Activated T-helper 17 cell treated with anti-CD3 and anti-CD28 coated beads, Interleukin-2, amount 50 U/mL, for 72 hours (primary cell): ENCODE data around the gene KLHL40. TPM values are rescaled to one million over a fixed set of nuclear protein-coding genes. Genes with fewer than 3 reads are reported as not detected.

Experiments used
- ATAC-seq: fragments of 150-1000 bp; cut with Tn5 transposase; replicated peaks from 2 replicates; pipeline ENCODE4 v1.10.0; 2021; ENCODE audit warnings: mild to moderate bottlenecking, moderate library complexity
- H3K27ac Mint-ChIP-seq: one replicate; pipeline ENCODE4 v1.8.0; 2022; ENCODE audit warnings: mixed read lengths
- H3K27me3 Mint-ChIP-seq: one replicate; pipeline ENCODE4 v1.8.0; 2022; ENCODE audit warnings: mixed read lengths
- H3K36me3 Mint-ChIP-seq: one replicate; pipeline ENCODE4 v1.8.0; 2022; ENCODE audit warnings: low read depth, mild to moderate bottlenecking, mixed read lengths
- H3K4me1 Mint-ChIP-seq: one replicate; pipeline ENCODE4 v1.8.0; 2022; ENCODE audit warnings: mixed read lengths
- H3K4me3 Mint-ChIP-seq: one replicate; pipeline ENCODE4 v1.8.0; 2022; ENCODE audit warnings: mild to moderate bottlenecking, mixed read lengths
- H3K9me3 Mint-ChIP-seq: one replicate; pipeline ENCODE4 v1.8.0; 2022; ENCODE audit warnings: mixed read lengths
- total RNA-seq, 2 donors: library from RNA; stranded (reverse); gene quantifications; one replicate each; pipeline ENCODE4 v1.2.3, GENCODE V29; 2022

KLHL40 gene
- total RNA-seq, 2 donors from 2014 or later, result not detected

DNA sequence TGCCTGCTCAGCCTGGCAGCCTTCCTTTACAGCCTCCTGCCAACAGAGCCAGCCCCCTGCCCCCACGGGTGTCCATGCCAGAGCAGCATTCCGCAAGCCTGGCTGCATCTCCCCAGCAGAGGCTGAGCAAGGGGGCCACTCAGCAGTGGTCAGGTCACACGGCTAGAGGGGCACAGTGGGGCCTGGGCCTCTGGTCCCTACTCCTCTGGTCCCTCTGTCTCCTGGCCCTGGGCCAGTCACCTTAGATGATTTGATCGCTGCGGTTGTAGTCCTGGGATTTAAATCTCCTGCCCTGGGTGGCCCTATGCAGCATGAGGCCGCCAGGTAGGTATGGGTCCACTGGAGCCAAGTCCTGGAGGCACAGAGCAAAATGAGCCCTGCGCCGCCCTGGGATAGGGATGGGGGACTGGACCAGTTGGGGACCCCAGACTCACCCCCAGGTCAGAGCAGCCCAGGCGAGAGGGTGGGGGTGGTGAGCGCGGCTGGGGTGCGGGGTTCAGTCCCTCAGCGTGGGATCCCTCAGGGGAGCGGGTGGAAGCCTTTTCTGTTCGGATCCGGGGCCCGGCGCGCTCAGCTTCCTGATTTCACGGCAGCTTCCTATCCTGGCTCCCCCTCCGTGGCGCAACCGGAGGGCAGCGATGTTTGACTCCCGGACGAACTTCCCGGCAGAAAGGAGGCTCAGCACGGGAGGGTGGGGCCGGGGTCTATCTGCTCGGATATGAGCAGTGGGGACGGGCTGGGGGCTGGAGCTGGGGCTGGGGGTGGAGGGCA is 31.6 kb upstream of the KLHL40 start, which contains the start of gene ZBTB47:
TSS of gene ZBTB47 (plus strand) at position 138 of the 771 bp plus-strand sequence. CDS start 4,659 bp downstream, outside the sequence.
- Mint-ChIP-seq H3K36me3 (peaks cover 10% of the 10 kb centered on the region), H3K27me3 (no peaks in the 10 kb centered on the region), H3K4me1 (peaks cover 5% of the 10 kb centered on the region), H3K4me3 (peak within 1 kb of the TSS; percentile 81), H3K27ac (peak within 1 kb of the TSS; percentile 77), H3K9me3 (no peaks in the 10 kb centered on the region)
- peak; percentile 3 for ATAC-seq

DNA sequence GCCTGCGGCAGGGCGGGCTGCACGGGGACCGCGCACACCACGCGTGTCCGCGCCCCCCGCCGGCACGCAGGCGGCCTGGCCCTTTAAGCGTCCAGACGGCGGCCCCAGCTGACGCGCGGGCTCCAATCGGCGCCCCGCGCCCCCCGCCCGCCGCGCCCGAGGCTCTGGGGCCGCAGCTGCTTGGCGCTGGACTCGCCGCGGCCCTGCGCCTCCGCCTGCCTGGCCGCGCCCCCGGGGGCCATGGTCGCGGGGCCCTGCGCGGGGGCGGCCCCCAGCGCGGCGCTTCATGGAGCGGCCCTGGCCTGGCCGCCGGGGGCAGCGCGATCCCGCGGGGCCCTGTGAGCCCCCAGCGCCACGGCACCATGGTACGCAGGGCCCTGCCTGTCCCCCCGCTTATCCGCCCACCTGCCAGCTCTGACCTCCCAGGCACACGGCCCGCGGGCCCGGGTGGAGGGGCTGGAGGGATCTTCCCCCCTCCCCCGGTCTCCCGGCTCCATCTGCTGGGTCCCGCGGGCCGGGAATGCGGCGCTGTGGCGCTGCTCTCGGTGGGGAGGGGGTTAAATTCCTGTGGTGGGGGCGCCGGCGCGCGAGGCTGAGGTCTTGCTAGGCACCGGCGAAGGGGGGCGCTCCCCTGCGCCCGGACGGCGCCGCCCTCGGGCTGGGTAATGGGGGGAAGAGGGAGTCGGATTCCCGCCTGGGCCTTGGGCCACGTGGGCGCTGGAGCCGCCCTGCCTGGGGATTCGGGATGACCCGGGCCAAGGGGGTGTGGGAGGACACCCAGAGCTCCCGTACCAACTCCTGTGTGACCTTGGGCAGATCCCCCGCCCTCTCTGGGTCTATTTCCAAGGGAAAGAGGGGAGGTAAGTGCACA is 30.8 kb upstream of the KLHL40 start:
- peak; percentile 61 for ATAC-seq
- Mint-ChIP-seq H3K4me1 (peaks cover 5% of the 10 kb centered on the region), H3K27ac (no peak overlapping the region), H3K36me3 (peaks cover 2% of the 10 kb centered on the region), H3K27me3 (no peaks in the 10 kb centered on the region), H3K9me3 (no peaks in the 10 kb centered on the region), H3K4me3 (peak overlapping the region; percentile 81)

DNA sequence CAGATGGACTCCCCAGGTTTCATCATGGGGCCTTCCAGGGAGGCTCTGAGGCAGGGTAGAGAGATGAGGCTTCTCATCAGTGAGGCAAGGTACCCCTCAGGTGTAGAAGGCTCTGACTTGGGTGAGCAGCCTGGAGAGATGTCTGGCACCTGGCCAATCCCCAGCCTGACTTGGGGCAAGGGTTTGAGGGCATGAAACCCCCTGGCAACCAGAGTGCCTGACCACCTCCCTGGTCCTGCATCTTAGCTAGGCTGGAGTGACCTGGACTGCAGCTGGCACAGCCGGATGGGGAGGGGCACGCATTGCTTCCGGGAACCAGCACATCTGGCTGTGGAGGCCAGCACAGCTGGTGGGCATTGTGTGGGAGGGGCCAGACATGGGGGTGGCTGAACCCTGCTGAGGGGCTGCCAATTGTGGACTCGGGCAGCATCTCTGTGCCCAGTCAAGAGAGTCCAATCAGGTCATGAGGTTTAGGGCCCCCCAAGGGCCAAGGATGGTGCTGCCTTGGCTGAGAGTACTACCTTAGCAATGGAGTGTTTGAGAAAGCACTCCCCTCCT is 29.9 kb upstream of the KLHL40 start:
- H3K4me1 Mint-ChIP-seq, result peaks cover 5% of the 10 kb centered on the region
- peak overlapping the region; percentile 46 for H3K4me3 Mint-ChIP-seq
- H3K9me3 Mint-ChIP-seq, result no peaks in the 10 kb centered on the region
- H3K27ac Mint-ChIP-seq, result no peak overlapping the region
- ATAC-seq, result no peak
- no peaks in the 10 kb centered on the region for H3K27me3 Mint-ChIP-seq
- H3K36me3 Mint-ChIP-seq, result no peaks in the 10 kb centered on the region

DNA sequence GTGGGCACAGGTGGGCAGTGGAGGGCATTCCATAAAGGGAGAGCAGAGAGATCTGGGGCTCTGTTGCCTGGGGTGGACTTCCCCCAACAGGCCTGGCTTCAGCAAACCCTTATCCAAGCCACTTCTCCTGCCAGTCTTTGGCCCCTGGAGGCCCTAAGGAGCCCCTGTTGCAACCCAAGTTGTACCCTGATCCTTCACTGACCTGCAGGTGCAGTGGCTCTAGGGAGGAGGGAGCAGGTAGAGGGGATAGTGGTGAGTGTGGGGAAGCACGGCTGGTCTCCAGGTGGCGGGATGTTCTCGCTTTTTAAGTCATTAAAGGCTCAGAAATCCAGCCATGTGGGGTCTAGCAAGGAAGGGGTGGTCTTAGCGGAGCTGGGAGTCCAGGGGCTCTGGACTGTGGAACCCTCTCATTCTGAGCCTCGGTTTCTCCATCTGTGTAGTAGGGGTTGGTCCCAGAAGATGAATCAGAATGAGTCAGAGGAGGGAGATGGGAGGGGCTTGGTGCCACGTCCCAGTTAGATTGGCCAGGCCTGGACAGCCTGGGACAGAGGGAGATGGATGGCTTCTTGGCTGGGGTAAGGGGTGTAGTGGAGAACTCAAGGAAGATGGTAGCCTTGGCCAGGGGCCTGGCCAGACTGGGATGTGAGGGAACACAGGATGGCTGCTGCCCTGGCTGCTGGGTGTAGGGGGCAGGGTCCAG is 29.2 kb upstream of the KLHL40 start:
- Mint-ChIP-seq H3K27me3 (no peaks in the 10 kb centered on the region), H3K9me3 (no peaks in the 10 kb centered on the region), H3K27ac (no peak overlapping the region), H3K36me3 (no peaks in the 10 kb centered on the region), H3K4me1 (peaks cover 5% of the 10 kb centered on the region), H3K4me3 (no peak overlapping the region)
- ATAC-seq, result no peak

DNA sequence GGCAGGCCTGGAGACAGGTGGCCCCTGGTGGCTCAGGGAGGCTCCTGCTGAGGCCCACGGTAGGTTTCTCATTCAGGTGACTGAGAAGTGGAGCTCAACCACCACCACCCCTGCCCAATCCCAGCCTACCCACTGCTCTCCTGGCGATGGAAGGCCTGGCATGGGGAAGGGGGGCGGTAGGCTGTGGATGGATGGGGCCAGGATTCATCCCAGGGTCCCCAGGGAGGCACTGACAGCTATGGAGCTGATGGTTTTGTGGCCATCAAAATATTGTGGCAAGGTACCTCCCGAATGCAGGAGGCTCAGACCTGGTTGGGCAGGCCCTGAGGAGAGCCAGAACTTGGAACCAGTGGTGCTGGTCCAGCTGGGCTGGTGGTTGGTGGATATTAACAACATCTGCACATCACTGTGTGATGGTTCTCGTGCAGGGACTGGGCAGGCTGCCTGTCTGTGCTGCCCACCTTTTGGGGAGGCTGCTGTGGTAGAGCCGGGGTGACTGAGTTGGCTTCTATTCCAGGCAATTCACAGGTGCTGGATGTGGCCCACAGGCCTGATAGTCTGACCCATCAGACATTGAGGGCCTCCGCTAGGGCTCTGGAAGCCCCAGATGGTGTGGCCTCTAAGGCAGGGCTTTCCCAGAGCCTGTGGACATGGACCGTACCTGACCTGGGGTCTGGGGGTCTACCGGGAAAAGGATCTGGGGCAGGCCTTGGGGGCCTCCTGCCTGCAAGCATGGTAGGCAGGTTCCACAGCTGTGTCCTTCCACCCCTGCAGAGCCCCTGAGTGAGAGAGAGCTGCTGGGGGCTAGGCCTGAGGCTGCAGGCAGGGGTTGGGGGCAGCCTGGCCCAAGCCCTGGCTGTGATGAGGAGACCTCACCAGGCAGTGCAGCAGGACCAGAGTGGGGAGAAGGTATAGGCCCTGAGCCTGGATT is 28.4 kb upstream of the KLHL40 start:
- H3K27me3 Mint-ChIP-seq, result no peaks in the 10 kb centered on the region
- no peak overlapping the region for H3K4me3 Mint-ChIP-seq
- no peaks in the 10 kb centered on the region for H3K9me3 Mint-ChIP-seq
- no peaks in the 10 kb centered on the region for H3K36me3 Mint-ChIP-seq
- H3K27ac Mint-ChIP-seq, result peak overlapping the region; percentile 17
- no peak for ATAC-seq
- H3K4me1 Mint-ChIP-seq, result no peaks in the 10 kb centered on the region

DNA sequence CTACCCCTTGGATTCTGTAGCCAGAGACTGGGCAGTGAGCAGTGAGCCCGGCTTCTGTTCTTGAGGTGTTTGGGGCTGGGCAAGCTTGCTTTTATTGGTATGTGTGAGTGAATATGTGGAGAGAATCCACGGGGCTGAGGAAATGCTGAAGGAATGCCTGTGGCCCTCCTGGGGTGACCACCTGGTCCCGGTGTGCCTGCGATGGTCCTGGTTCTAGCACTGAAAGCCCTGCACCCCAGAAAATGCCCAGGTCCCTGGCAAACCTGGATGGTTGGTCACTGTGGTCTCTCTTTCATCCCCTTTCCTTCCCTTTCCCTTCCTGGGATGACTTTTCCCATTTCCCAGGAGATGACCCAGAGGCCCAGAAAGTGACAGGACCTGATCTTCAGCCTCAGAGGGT is 27.7 kb upstream of the KLHL40 start:
- no peak overlapping the region for H3K4me3 Mint-ChIP-seq
- H3K4me1 Mint-ChIP-seq, result no peaks in the 10 kb centered on the region
- H3K36me3 Mint-ChIP-seq, result no peaks in the 10 kb centered on the region
- ATAC-seq, result no peak
- H3K9me3 Mint-ChIP-seq, result no peaks in the 10 kb centered on the region
- H3K27me3 Mint-ChIP-seq, result no peaks in the 10 kb centered on the region
- H3K27ac Mint-ChIP-seq, result peak overlapping the region; percentile 17

DNA sequence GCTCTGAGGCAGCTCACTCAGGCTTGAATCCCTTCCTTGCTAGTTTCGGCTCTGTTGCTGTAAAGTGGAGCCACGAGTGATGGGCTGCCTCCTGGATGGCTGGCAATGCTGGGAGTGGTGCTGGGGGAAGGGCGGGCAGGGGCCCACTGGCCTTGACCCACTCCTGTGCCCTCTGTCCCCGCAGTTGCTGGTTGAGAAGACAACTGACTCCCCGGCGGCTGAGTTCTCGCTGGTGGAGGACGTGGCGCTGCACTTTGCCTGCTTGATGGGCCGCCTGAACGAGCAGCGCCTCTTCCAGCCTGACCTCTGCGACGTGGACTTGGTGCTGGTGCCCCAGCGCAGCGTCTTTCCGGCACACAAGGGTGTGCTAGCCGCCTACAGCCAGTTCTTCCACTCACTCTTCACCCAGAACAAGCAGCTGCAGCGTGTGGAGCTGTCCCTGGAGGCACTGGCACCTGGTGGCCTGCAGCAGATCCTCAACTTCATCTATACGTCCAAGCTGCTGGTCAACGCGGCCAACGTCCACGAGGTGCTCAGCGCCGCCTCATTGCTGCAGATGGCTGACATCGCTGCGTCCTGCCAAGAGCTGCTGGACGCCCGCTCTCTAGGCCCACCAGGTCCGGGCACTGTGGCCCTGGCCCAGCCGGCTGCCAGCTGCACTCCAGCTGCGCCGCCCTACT is 27.1 kb upstream of the KLHL40 start:
- Mint-ChIP-seq H3K9me3 (no peaks in the 10 kb centered on the region), H3K27ac (peak overlapping the region; percentile 17)
- no peak for ATAC-seq

DNA sequence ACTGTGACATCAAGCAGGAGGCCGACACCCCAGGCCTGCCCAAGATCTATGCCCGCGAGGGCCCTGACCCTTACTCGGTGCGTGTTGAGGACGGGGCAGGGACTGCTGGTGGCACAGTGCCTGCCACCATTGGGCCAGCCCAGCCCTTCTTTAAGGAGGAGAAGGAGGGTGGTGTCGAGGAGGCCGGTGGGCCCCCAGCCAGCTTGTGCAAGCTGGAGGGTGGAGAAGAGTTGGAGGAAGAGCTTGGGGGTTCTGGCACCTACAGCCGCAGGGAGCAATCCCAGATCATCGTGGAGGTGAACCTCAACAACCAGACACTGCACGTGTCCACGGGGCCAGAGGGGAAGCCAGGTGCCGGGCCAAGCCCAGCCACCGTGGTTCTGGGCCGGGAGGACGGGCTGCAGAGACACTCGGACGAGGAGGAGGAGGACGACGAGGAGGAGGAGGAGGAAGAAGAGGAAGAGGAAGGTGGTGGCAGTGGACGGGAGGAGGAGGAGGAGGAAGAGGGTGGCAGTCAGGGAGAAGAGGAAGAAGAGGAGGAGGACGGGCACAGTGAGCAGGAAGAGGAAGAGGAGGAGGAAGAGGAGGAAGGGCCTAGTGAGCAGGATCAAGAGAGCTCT is 26.5 kb upstream of the KLHL40 start:
- no peaks in the 10 kb centered on the region for H3K9me3 Mint-ChIP-seq
- no peaks in the 10 kb centered on the region for H3K27me3 Mint-ChIP-seq
- no peak for ATAC-seq
- H3K4me1 Mint-ChIP-seq, result no peaks in the 10 kb centered on the region
- H3K4me3 Mint-ChIP-seq, result no peak overlapping the region
- no peaks in the 10 kb centered on the region for H3K36me3 Mint-ChIP-seq
- no peak overlapping the region for H3K27ac Mint-ChIP-seq

More for the DNA sequence above, 27.1 kb upstream of the KLHL40 start:
- H3K4me1 Mint-ChIP-seq, result no peaks in the 10 kb centered on the region
- no peaks in the 10 kb centered on the region for H3K36me3 Mint-ChIP-seq
- H3K27me3 Mint-ChIP-seq, result no peaks in the 10 kb centered on the region
- no peak overlapping the region for H3K4me3 Mint-ChIP-seq

DNA sequence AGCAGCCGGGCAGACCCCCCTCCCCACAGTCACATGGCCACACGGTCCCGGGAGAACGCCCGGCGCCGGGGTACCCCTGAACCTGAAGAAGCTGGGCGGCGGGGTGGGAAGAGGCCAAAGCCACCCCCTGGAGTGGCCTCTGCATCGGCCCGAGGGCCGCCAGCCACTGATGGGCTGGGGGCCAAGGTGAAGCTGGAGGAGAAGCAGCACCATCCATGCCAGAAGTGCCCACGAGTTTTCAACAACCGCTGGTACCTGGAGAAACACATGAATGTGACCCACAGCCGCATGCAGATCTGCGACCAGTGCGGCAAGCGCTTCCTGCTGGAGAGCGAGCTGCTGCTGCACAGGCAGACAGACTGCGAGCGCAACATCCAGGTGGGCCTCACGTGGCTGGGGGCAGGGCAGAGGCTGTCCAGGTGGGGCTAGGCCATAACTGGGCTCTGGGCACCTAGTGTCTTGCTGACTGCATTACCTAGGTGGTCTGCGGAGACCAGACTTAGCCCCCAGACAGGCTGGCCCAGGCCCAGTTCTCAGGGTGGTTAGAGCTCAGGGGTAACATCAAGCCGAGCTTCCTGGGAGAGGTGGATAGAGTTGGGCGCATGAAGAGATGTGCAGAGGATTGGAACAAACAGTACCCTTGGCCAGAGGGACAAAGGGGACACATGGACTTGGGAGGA is 25.7 kb upstream of the KLHL40 start:
- no peaks in the 10 kb centered on the region for H3K27me3 Mint-ChIP-seq
- no peak overlapping the region for H3K4me3 Mint-ChIP-seq
- H3K9me3 Mint-ChIP-seq, result no peaks in the 10 kb centered on the region
- no peaks in the 10 kb centered on the region for H3K4me1 Mint-ChIP-seq
- H3K36me3 Mint-ChIP-seq, result no peaks in the 10 kb centered on the region
- ATAC-seq, result no peak
- H3K27ac Mint-ChIP-seq, result peak overlapping the region; percentile 23

DNA sequence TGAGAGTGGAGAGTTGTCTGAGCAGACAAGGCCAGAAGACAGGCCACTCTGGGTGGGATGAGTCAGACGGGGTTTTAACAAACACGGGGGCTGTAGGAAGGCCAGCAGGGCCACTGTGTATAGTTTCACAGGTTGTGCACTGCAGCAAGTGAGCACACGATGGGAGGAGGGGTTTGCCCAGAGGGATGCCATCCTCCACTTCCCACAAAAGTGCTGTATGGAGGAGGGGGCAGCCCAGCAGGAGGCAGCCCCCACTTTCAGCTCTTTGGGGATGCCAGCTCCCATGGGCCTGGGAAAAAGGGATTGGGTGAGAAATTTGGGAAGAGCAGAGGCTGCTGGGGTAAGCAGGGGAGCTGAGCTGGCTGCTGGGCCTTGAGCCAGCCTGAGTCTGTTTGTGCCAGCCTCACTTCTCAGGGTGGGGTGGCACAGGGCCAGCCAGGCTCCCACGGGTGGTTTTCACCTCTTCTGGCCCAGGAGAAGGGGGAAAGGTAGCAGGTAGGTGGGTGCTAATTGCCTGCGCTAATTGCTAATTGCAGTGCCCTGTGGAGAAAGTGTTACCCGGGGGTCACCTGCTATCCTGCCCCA is 25.1 kb upstream of the KLHL40 start:
- H3K27ac Mint-ChIP-seq, result peak overlapping the region; percentile 23
- no peaks in the 10 kb centered on the region for H3K9me3 Mint-ChIP-seq
- H3K36me3 Mint-ChIP-seq, result no peaks in the 10 kb centered on the region
- no peaks in the 10 kb centered on the region for H3K27me3 Mint-ChIP-seq
- no peak overlapping the region for H3K4me3 Mint-ChIP-seq
- no peak for ATAC-seq
- no peaks in the 10 kb centered on the region for H3K4me1 Mint-ChIP-seq

DNA sequence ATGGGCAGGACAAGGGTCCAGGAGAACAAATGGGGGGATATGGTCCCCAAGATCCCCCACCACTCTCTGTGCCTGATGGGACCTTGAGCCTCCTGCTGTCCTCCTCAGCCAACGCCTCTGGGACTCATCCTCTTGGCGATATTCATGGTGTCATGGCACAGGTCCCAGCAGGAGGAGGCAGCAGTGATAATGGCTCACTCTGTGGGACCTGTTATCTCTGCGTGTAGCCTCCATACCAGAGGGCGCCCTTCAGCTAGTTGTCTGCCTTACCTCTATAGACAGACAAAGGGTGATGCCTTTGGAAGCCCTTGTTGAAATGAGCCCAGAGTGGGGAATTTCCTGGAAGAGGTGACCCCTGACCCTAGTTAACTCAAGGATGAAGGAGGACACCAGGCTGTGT is 24.4 kb upstream of the KLHL40 start:
- peak; percentile 50 for ATAC-seq
- Mint-ChIP-seq H3K4me1 (no peaks in the 10 kb centered on the region), H3K9me3 (no peaks in the 10 kb centered on the region), H3K27ac (peak overlapping the region; percentile 44), H3K4me3 (no peak overlapping the region), H3K36me3 (no peaks in the 10 kb centered on the region), H3K27me3 (no peaks in the 10 kb centered on the region)

DNA sequence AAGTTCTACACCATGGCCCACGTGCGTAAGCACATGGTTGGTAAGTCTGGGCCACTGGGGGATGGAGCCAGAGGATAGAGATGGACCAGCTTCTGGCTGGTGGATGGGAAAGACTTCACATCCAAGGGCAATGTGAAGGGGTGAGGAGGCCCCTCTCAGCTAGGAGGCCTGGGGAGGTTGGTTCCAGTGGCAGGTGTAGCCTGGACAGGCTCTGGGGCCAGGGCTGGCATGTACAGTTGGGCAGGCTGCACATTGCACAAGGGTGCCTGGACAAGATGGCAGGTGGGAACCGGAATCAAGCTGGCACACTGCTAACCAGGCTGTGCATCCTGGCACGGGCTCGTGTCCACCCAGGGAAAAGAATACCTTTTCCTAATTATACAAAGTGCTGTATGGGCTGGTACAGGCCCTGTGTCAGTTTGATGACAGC is 23.7 kb upstream of the KLHL40 start:
- no peaks in the 10 kb centered on the region for H3K4me1 Mint-ChIP-seq
- H3K27ac Mint-ChIP-seq, result no peak overlapping the region
- H3K4me3 Mint-ChIP-seq, result no peak overlapping the region
- H3K9me3 Mint-ChIP-seq, result no peaks in the 10 kb centered on the region
- no peaks in the 10 kb centered on the region for H3K36me3 Mint-ChIP-seq
- no peaks in the 10 kb centered on the region for H3K27me3 Mint-ChIP-seq
- no peak for ATAC-seq
